Parathyroid adenoma (tissue), 2 donors: ENCODE measurements around the gene CHD3.
A peak's percentile ranks its signal among the peaks of the same experiment; 100 is the strongest.

Experiments
- H2AFZ ChIP-seq: fragments of 300-600 bp; sonication (generic); one replicate; pipeline ENCODE4 v1.7.0; 2017; ENCODE audit warnings: antibody characterized with exemption, mild to moderate bottlenecking
- H3K27ac ChIP-seq: fragments of 300-600 bp; sonication (generic); one replicate; pipeline ENCODE4 v1.7.0; 2017
- H3K27me3 ChIP-seq: fragments of 300-600 bp; sonication (generic); one replicate; pipeline ENCODE4 v1.7.0; 2017; ENCODE audit warnings: low read length; ENCODE audit not compliant: control insufficient read depth, insufficient read depth
- H3K36me3 ChIP-seq: fragments of 300-600 bp; sonication (generic); one replicate; pipeline ENCODE4 v1.7.0; 2017; ENCODE audit warnings: low read length; ENCODE audit not compliant: control insufficient read depth, insufficient read depth
- H3K4me1 ChIP-seq: fragments of 300-600 bp; sonication (generic); one replicate; pipeline ENCODE4 v1.7.0; 2017; ENCODE audit warnings: control low read depth
- H3K4me2 ChIP-seq: fragments of 300-600 bp; sonication (generic); one replicate; pipeline ENCODE4 v1.7.0; 2017; ENCODE audit warnings: low read length
- H3K4me3 ChIP-seq: fragments of 300-600 bp; sonication (generic); one replicate; pipeline ENCODE4 v1.7.0; 2017; ENCODE audit warnings: low read depth, low read length
- H3K79me2 ChIP-seq: fragments of 300-600 bp; sonication (generic); one replicate; pipeline ENCODE4 v1.7.0; 2017; ENCODE audit warnings: control low read depth
- H3K9ac ChIP-seq: fragments of 300-600 bp; sonication (generic); one replicate; pipeline ENCODE4 v1.7.0; 2017; ENCODE audit warnings: mild to moderate bottlenecking
- H3K9me3 ChIP-seq: fragments of 300-600 bp; sonication (generic); one replicate; pipeline ENCODE4 v1.7.0; 2017; ENCODE audit warnings: low read length; ENCODE audit not compliant: control insufficient read depth
- TF ChIP-seq, protein P1 (sequence below): fragments of 300-600 bp; sonication (generic); IDR thresholded peaks from one replicate; pipeline ENCODE4 v1.7.0; 2017; ENCODE audit warnings: antibody characterized with exemption, mild to moderate bottlenecking
- donor health status: primary hyperparathyroidism.

CHD3 gene

DNA sequence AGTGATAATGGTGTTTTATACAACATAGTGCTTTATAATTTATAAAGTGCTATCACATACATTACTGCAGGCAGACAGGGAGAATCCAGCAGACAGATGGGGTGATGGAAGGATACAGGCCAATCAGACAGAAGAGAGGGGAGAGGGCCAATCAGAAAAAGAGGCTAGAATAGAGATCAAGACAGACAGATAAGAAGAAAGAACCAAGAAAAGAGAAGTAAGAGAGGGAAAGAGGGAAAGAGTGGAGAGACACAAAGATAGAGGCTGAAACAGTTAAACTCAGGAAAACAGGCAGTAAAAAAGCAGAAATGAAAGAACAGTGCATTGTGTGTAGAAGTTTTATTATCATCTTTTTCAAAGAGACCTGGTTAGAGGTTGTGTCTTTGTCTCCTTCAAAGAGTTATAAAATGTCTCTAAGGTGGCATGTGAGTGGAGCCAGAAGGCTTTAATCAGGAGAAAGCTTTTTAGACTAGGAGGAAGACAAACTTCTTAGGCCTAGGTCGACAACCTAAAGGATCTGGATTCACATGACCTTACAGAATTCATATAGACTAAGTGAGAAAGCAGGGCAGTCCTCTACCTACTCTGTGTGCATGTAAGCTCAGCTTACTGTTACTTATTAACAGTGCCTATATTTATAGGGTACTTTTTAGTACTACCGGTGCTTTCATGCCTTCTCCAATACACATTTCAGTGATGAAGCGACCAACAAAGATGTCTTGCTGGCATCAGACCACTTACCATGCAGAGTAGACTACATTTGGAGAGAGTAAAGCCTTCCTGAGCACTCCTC is 8.3 kb upstream of the CHD3 start:
- no peak overlapping the region for H3K27ac ChIP-seq
- no peak overlapping the region for H3K9ac ChIP-seq
- H3K4me2 ChIP-seq, result no peak overlapping the region
- TF ChIP-seq, protein P1, sequence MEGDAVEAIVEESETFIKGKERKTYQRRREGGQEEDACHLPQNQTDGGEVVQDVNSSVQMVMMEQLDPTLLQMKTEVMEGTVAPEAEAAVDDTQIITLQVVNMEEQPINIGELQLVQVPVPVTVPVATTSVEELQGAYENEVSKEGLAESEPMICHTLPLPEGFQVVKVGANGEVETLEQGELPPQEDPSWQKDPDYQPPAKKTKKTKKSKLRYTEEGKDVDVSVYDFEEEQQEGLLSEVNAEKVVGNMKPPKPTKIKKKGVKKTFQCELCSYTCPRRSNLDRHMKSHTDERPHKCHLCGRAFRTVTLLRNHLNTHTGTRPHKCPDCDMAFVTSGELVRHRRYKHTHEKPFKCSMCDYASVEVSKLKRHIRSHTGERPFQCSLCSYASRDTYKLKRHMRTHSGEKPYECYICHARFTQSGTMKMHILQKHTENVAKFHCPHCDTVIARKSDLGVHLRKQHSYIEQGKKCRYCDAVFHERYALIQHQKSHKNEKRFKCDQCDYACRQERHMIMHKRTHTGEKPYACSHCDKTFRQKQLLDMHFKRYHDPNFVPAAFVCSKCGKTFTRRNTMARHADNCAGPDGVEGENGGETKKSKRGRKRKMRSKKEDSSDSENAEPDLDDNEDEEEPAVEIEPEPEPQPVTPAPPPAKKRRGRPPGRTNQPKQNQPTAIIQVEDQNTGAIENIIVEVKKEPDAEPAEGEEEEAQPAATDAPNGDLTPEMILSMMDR, result no peak
- peaks cover 8% of the 10 kb centered on the region for H3K4me1 ChIP-seq
- H2AFZ ChIP-seq, result no peak overlapping the region
- H3K27me3 ChIP-seq, result no peaks in the 10 kb centered on the region
- H3K79me2 ChIP-seq, result no peaks in the 10 kb centered on the region
- H3K36me3 ChIP-seq, result no peaks in the 10 kb centered on the region
- no peak overlapping the region for H3K4me3 ChIP-seq
- no peaks in the 10 kb centered on the region for H3K9me3 ChIP-seq

DNA sequence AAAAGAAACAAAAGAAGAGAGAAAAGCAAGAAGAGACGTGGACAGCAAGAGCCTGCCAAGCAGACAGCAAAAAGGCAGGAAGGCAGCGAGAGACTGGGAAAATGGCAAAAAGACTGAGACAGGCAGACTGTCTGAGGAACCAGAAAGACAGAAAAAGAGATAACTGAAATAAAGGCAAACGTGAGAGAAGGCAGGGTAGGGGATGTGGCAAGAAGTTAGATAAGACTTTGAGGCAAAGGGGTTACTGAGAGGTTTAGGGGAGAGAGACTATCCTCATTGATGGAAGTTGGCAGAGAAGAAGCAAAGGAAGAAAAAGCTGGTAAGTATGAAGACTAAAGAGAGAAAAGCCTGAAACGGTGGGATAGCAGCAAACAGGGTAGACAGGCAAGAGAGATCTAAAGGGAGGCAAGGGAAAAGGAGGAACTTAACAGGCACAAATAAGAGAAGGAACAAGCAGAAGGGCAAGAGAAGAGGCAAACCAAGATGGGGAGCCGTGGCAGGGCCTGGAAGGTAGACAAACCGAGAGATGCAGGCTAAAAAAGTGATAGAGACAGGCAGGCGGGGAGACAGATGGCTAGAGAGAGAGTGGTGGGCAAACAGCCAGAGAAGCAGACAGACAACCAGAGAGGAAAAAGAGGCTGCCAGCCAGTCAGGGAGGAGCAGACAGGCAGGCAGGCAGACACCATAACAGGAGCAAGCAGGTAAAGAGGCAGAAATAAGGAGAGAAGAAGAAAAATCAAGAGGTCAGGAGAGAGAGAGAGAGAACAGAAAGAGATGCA is 7.1 kb upstream of the CHD3 start:
- no peak overlapping the region for H3K9ac ChIP-seq
- H3K4me1 ChIP-seq, result peaks cover 8% of the 10 kb centered on the region
- H2AFZ ChIP-seq, result no peak overlapping the region
- no peaks in the 10 kb centered on the region for H3K36me3 ChIP-seq
- H3K27me3 ChIP-seq, result no peaks in the 10 kb centered on the region
- H3K9me3 ChIP-seq, result no peaks in the 10 kb centered on the region
- peak overlapping the region; percentile 73 for H3K27ac ChIP-seq
- no peaks in the 10 kb centered on the region for H3K79me2 ChIP-seq
- TF ChIP-seq, protein P1, result no peak
- no peak overlapping the region for H3K4me2 ChIP-seq
- no peak overlapping the region for H3K4me3 ChIP-seq

DNA sequence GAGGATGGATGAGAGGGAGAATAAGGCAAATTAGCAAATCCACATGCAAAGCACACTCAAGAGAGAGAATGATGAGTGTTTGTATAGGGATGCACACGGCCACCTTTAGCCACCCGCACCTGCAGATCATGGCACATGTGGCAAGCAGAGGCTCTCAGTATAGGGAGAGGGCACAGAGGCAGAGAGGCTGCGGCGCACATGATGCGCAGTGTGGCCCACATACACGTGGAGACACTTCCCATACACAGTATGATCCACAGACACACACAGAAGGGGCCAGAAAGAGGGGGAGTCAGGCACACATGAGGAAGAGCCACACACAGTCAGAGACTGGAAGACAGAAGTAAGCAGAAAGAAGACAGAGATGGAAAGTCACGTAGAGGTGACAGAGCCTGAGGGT is 6.5 kb upstream of the CHD3 start:
- no peaks in the 10 kb centered on the region for H3K36me3 ChIP-seq
- no peaks in the 10 kb centered on the region for H3K79me2 ChIP-seq
- peak overlapping the region; percentile 7 for H2AFZ ChIP-seq
- H3K27me3 ChIP-seq, result no peaks in the 10 kb centered on the region
- no peak overlapping the region for H3K4me3 ChIP-seq
- H3K9ac ChIP-seq, result no peak overlapping the region
- TF ChIP-seq, protein P1, result no peak
- peaks cover 11% of the 10 kb centered on the region for H3K4me1 ChIP-seq
- H3K4me2 ChIP-seq, result no peak overlapping the region
- peak overlapping the region; percentile 73 for H3K27ac ChIP-seq
- H3K9me3 ChIP-seq, result no peaks in the 10 kb centered on the region

DNA sequence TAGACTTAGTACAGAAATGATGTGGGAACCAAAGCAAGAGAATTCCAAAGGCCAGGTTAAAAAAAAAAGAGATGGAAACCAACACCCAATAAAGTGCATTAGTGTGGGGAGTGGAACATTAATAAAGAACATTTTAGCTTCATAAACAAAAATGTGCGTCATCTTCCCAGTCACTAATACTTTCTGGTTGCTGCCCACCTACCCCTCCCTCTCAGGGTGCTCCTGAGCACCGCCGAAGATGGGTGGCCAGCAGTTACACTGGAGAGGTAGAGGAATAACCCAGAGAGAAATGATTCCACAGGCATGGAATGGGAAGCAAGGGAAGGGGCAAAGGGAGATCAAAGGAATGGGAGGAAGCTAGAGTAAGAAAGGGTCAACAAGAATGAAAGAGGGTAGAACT is 6.0 kb upstream of the CHD3 start:
- no peaks in the 10 kb centered on the region for H3K9me3 ChIP-seq
- no peak overlapping the region for H3K4me3 ChIP-seq
- H3K27me3 ChIP-seq, result no peaks in the 10 kb centered on the region
- no peaks in the 10 kb centered on the region for H3K79me2 ChIP-seq
- no peaks in the 10 kb centered on the region for H3K36me3 ChIP-seq
- H3K27ac ChIP-seq, result peak overlapping the region; percentile 73
- H3K4me2 ChIP-seq, result no peak overlapping the region
- no peak overlapping the region for H3K9ac ChIP-seq
- H3K4me1 ChIP-seq, result peaks cover 12% of the 10 kb centered on the region
- H2AFZ ChIP-seq, result no peak overlapping the region
- TF ChIP-seq, protein P1, result no peak
